Measurements from ENCODE around the gene CEMIP. TPM values are rescaled to one million over a fixed set of nuclear protein-coding genes. Genes with fewer than 3 reads are reported as not detected.

Gene CEMIP
- total RNA-seq, 1 experiment from 2014 or later: 3.5 TPM

GRCh38 chr15:80747317-80748053 is 31.7 kb upstream of the CEMIP start:
- H3K4me1 ChIP-seq (ENCODE audit: control insufficient read depth in 1 of 2, insufficient read depth in 2 of 2, low read length in 2 of 2): no peaks in the 10 kb centered on the region
- peaks cover 51% of the 10 kb centered on the region for H3K79me2 ChIP-seq (ENCODE audit: insufficient read depth, low read length)
- ATAC-seq (no peak), DNase-seq (ENCODE audit: low read depth, low spot score) (no peak)
- H3K9me3 ChIP-seq (ENCODE audit: control insufficient read depth in 1 of 2, insufficient read depth in 1 of 2, low read depth in 1 of 2, low read length in 2 of 2): no peaks in the 10 kb centered on the region
- BruUV-seq (replicated peaks): no TSS peak
- intact Hi-C loops (cut with micrococcal nuclease): no loop called here
- no peak overlapping the region for H2AFZ ChIP-seq (ENCODE audit: low read depth, low read length, poor library complexity, severe bottlenecking)
- no peak overlapping the region for H3K4me2 ChIP-seq (ENCODE audit: low read length)
- no peak overlapping the region for H3K9ac ChIP-seq (ENCODE audit: low read length)
- TF ChIP-seq ZBTB33 (IDR thresholded peaks at IDR 0.05; ENCODE audit: extremely low read depth, insufficient replicate concordance, low read length) (no peak), RAD21 (IDR thresholded peaks at IDR 0.05; ENCODE audit: low read depth) (peak; percentile 7; the same call in 1 of the 2 replicates)
- no peaks in the 10 kb centered on the region; the same call in 1 of the 2 replicates for H4K20me1 ChIP-seq (ENCODE audit: insufficient read depth)
- POLR2A ChIA-PET: no interaction called here
- CTCF ChIA-PET: no interaction called here
- no peak overlapping the region for H3K4me3 ChIP-seq (replicated peaks in 1 of 2; ENCODE audit: low read depth in 1 of 2, low read length in 2 of 2)
- RAD21 ChIA-PET (ENCODE audit: low non-redundant PET in 1 of 2, low total read pairs in 2 of 2, uncharacterized antibody in 2 of 2, unreplicated experiment in 2 of 2): no interaction called here
- no peaks in the 10 kb centered on the region for H3K9me2 ChIP-seq (ENCODE audit: insufficient read depth)
- H3K36me3 ChIP-seq (ENCODE audit: control insufficient read depth in 1 of 2, insufficient read depth in 2 of 2, low read length in 2 of 2): peaks cover 4 to 9% of the 10 kb centered on the region in 2 experiments; a peak in 3 of 4 replicates
- H3K27me3 ChIP-seq (ENCODE audit: insufficient read depth, low read length): no peaks in the 10 kb centered on the region
- no peak overlapping the region for H3K27ac ChIP-seq (ENCODE audit: low read depth, low read length)

- POLR2A ChIA-PET: no interaction called here
- DNase-seq (ENCODE audit: low read depth, low spot score): no peak
- TF ChIP-seq CTCF (IDR thresholded peaks at IDR 0.05 in 2 of 3, conservative IDR thresholded peaks at IDR 0.05 in 1 of 3; ENCODE audit: borderline replicate concordance in 1 of 3, insufficient read depth in 1 of 3, low read depth in 2 of 3, low read length in 2 of 3): no peak
- no peak for TF ChIP-seq ZBTB33 (IDR thresholded peaks at IDR 0.05; ENCODE audit: extremely low read depth, insufficient replicate concordance, low read length)
- no peak for TF ChIP-seq CBX3 (IDR thresholded peaks at IDR 0.05; ENCODE audit: low read depth)
- TF ChIP-seq SRF (IDR thresholded peaks at IDR 0.05; ENCODE audit: low read depth): no peak
- no peak for TF ChIP-seq POLR2AphosphoS5 (IDR thresholded peaks at IDR 0.05; ENCODE audit: low read depth, low read length)
- no peak for TF ChIP-seq ATF3 (IDR thresholded peaks at IDR 0.05)
- TF ChIP-seq MAX (IDR thresholded peaks at IDR 0.05): no peak
- TF ChIP-seq SIN3A (IDR thresholded peaks at IDR 0.05; ENCODE audit: low read depth): no peak
- TF ChIP-seq FOSL1 (IDR thresholded peaks at IDR 0.05; ENCODE audit: low read depth): no peak
- no peak for TF ChIP-seq EGR1 (IDR thresholded peaks at IDR 0.05; ENCODE audit: low read depth)
- no peak for TF ChIP-seq ZNF274 (IDR thresholded peaks at IDR 0.05; ENCODE audit: low read depth, low read length)
- TF ChIP-seq RAD21 (IDR thresholded peaks at IDR 0.05; ENCODE audit: low read depth): no peak
- TF ChIP-seq POLR2A (IDR thresholded peaks at IDR 0.05; ENCODE audit: borderline replicate concordance, extremely low read depth, insufficient read depth, insufficient read length): no peak
These were observed 29.6 kb upstream of the CEMIP start for GRCh38 chr15:80749589-80749988.

More at GRCh38 chr15:80749589-80749988, 29.6 kb upstream of the CEMIP start:
- intact Hi-C loops (cut with micrococcal nuclease): no loop called here
- Histone ChIP-seq H3K4me3 (replicated peaks in 1 of 2; ENCODE audit: low read depth in 1 of 2, low read length in 2 of 2) (no peak overlapping the region), H2AFZ (ENCODE audit: low read depth, low read length, poor library complexity, severe bottlenecking) (no peak overlapping the region), H3K9me3 (ENCODE audit: control insufficient read depth in 1 of 2, insufficient read depth in 1 of 2, low read depth in 1 of 2, low read length in 2 of 2) (no peaks in the 10 kb centered on the region), H3K9me2 (ENCODE audit: insufficient read depth) (no peaks in the 10 kb centered on the region), H3K27me3 (ENCODE audit: insufficient read depth, low read length) (no peaks in the 10 kb centered on the region), H3K79me2 (ENCODE audit: insufficient read depth, low read length) (peaks cover 39% of the 10 kb centered on the region), H3K9ac (ENCODE audit: low read length) (no peak overlapping the region), H3K36me3 (ENCODE audit: control insufficient read depth in 1 of 2, insufficient read depth in 2 of 2, low read length in 2 of 2) (peaks cover 11 to 12% of the 10 kb centered on the region in 2 experiments; a peak in 3 of 4 replicates), H3K4me1 (ENCODE audit: control insufficient read depth in 1 of 2, insufficient read depth in 2 of 2, low read length in 2 of 2) (no peaks in the 10 kb centered on the region), H3K27ac (ENCODE audit: low read depth, low read length) (no peak overlapping the region), H3K4me2 (ENCODE audit: low read length) (no peak overlapping the region), H4K20me1 (ENCODE audit: insufficient read depth) (no peaks in the 10 kb centered on the region; the same call in 1 of the 2 replicates)
- ChIA-PET RAD21 (ENCODE audit: low non-redundant PET in 1 of 2, low total read pairs in 2 of 2, uncharacterized antibody in 2 of 2, unreplicated experiment in 2 of 2) (no interaction called here), CTCF (no interaction called here)
- no peak for ATAC-seq
- BruUV-seq (replicated peaks): no TSS peak

Measured in HCT116 (cell line).